IMR-90 (cell line): ENCODE data around the gene PXYLP1.

Experiments used
- CTCF ChIP-seq: conservative IDR thresholded peaks from 2 replicates; pipeline ENCODE4 v1.5.1; 2012; ENCODE audit warnings: mild to moderate bottlenecking, low read depth, low read length, improper control_type of control experiment
- MXI1 ChIP-seq: IDR thresholded peaks from 2 replicates; pipeline ENCODE4 v1.6.1; 2012; ENCODE audit warnings: low read depth, mild to moderate bottlenecking, low read length, moderate library complexity, borderline replicate concordance
- POLR2A ChIP-seq: IDR thresholded peaks from 2 replicates; pipeline ENCODE4 v1.6.1; 2012; ENCODE audit warnings: mild to moderate bottlenecking, low read depth, low read length
- SMC3 ChIP-seq: fragments of 150-350 bp; IDR thresholded peaks from 2 replicates; pipeline ENCODE4 v1.6.1; 2016; ENCODE audit warnings: low read depth, mild to moderate bottlenecking, antibody characterized with exemption, low read length, moderate library complexity

GRCh38 chr3:141311170-141311495 lies 79.5 kb downstream of the PXYLP1 start:
- TF ChIP-seq CTCF (no peak), SMC3 (no peak), POLR2A (no peak), MXI1 (no peak)
